Measurements from ENCODE around the gene KRTAP5-7.
"Not testable (repeated sequence)": the region's sequence is repeated elsewhere in the genome, so short reads cannot be mapped to it uniquely, and the experiment has no call there.

KRTAP5-7 gene

GRCh38 chr11:71526796-71527575, at the start of gene KRTAP5-7:
Gene KRTAP5-7, plus strand, starts transcription at chr11:71527267. Its CDS starts 34 bp downstream, at chr11:71527301.
- not testable (repeated sequence) for DNase-seq (ENCODE audit: low spot score)

GRCh38 chr11:71477641-71478527, 49.2 kb upstream of the KRTAP5-7 start:
- no peak for DNase-seq (ENCODE audit: low spot score)

GRCh38 chr11:71478528-71478840, 48.6 kb upstream of the KRTAP5-7 start:
- no peak for DNase-seq (ENCODE audit: low spot score)

- DNase-seq (ENCODE audit: low spot score): no peak
Observed at GRCh38 chr11:71481101-71481960, 45.7 kb upstream of the KRTAP5-7 start.

GRCh38 chr11:71482216-71482615, 44.9 kb upstream of the KRTAP5-7 start:
- no peak for DNase-seq (ENCODE audit: low spot score)

GRCh38 chr11:71482746-71483364, 44.2 kb upstream of the KRTAP5-7 start:
- DNase-seq (ENCODE audit: low spot score): no peak

GRCh38 chr11:71483692-71484091, 43.4 kb upstream of the KRTAP5-7 start:
- DNase-seq (ENCODE audit: low spot score): no peak

GRCh38 chr11:71484248-71485062, 42.6 kb upstream of the KRTAP5-7 start:
- DNase-seq (ENCODE audit: low spot score): no peak

- DNase-seq (ENCODE audit: low spot score): no peak
Observed at GRCh38 chr11:71485063-71485399, 42.0 kb upstream of the KRTAP5-7 start.

GRCh38 chr11:71485466-71485865, 41.6 kb upstream of the KRTAP5-7 start:
- DNase-seq (ENCODE audit: low spot score): no peak

GRCh38 chr11:71486320-71486719, 40.7 kb upstream of the KRTAP5-7 start:
- no peak for DNase-seq (ENCODE audit: low spot score)

GRCh38 chr11:71488681-71489270, 38.3 kb upstream of the KRTAP5-7 start:
- no peak for DNase-seq (ENCODE audit: low spot score)

- no peak for DNase-seq (ENCODE audit: low spot score)
Observed at GRCh38 chr11:71489311-71490043, 37.6 kb upstream of the KRTAP5-7 start.

GRCh38 chr11:71490044-71490730, 36.9 kb upstream of the KRTAP5-7 start:
- no peak for DNase-seq (ENCODE audit: low spot score)

- no peak for DNase-seq (ENCODE audit: low spot score)
Observed at GRCh38 chr11:71490731-71491390, 36.2 kb upstream of the KRTAP5-7 start.

- no peak for DNase-seq (ENCODE audit: low spot score)
Observed at GRCh38 chr11:71491531-71491930, 35.5 kb upstream of the KRTAP5-7 start.

GRCh38 chr11:71491940-71492339, 35.1 kb upstream of the KRTAP5-7 start:
- no peak for DNase-seq (ENCODE audit: low spot score)

GRCh38 chr11:71495286-71496230, 31.5 kb upstream of the KRTAP5-7 start:
- DNase-seq (ENCODE audit: low spot score): no peak

Data from GM03348 (cell line).